ENCODE measurements around the gene MRPL2.

MRPL2 gene

GRCh38 chr6:43020847-43021246 lies 38.4 kb downstream of the MRPL2 start:
- TF ChIP-seq CTCF (IDR thresholded peaks at IDR 0.05; ENCODE audit: low read depth, low read length): no peak
- DNase-seq: no peak
- Histone ChIP-seq H3K4me3 (ENCODE audit: low read depth, low read length) (peak overlapping the region; percentile 99), H3K4me1 (peaks cover 3% of the 10 kb centered on the region; the same call in 1 of the 2 replicates), H3K36me3 (peaks cover 19% of the 10 kb centered on the region), H3K27me3 (no peaks in the 10 kb centered on the region), H3K9me3 (no peaks in the 10 kb centered on the region)

- Histone ChIP-seq H3K36me3 (peaks cover 16% of the 10 kb centered on the region), H3K9me3 (no peaks in the 10 kb centered on the region), H3K4me3 (ENCODE audit: low read depth, low read length) (no peak overlapping the region), H3K27me3 (no peaks in the 10 kb centered on the region), H3K4me1 (peaks cover 3% of the 10 kb centered on the region; the same call in 1 of the 2 replicates)
- no peak for DNase-seq
- TF ChIP-seq CTCF (IDR thresholded peaks at IDR 0.05; ENCODE audit: low read depth, low read length): no peak
These were observed 39.1 kb downstream of the MRPL2 start for GRCh38 chr6:43020052-43020705.

- no peak for DNase-seq
- Histone ChIP-seq H3K27me3 (no peaks in the 10 kb centered on the region), H3K4me3 (ENCODE audit: low read depth, low read length) (no peak overlapping the region), H3K36me3 (peaks cover 6% of the 10 kb centered on the region; the same call in 1 of the 2 replicates), H3K4me1 (peaks cover 3% of the 10 kb centered on the region; the same call in 1 of the 2 replicates), H3K9me3 (no peaks in the 10 kb centered on the region)
- TF ChIP-seq CTCF (IDR thresholded peaks at IDR 0.05; ENCODE audit: low read depth, low read length): no peak
These were observed 40.1 kb downstream of the MRPL2 start for GRCh38 chr6:43019152-43019551.

GRCh38 chr6:43016943-43017334 lies 42.3 kb downstream of the MRPL2 start:
- no peak for TF ChIP-seq CTCF (IDR thresholded peaks at IDR 0.05; ENCODE audit: low read depth, low read length)
- Histone ChIP-seq H3K4me3 (ENCODE audit: low read depth, low read length) (no peak overlapping the region), H3K9me3 (no peaks in the 10 kb centered on the region), H3K36me3 (peaks cover 6% of the 10 kb centered on the region; the same call in 1 of the 2 replicates), H3K27me3 (no peaks in the 10 kb centered on the region), H3K4me1 (peaks cover 3% of the 10 kb centered on the region; the same call in 1 of the 2 replicates)
- DNase-seq: no peak

- Histone ChIP-seq H3K4me1 (peaks cover 3% of the 10 kb centered on the region; the same call in 1 of the 2 replicates), H3K4me3 (ENCODE audit: low read depth, low read length) (no peak overlapping the region), H3K27me3 (no peaks in the 10 kb centered on the region), H3K9me3 (no peaks in the 10 kb centered on the region), H3K36me3 (peaks cover 10% of the 10 kb centered on the region)
- DNase-seq: no peak
- no peak for TF ChIP-seq CTCF (IDR thresholded peaks at IDR 0.05; ENCODE audit: low read depth, low read length)
These were observed 42.9 kb downstream of the MRPL2 start for GRCh38 chr6:43016176-43016942.

- H3K4me3 ChIP-seq (ENCODE audit: low read depth, low read length): peak overlapping the region; percentile 95
- H3K27me3 ChIP-seq: no peaks in the 10 kb centered on the region
- H3K9me3 ChIP-seq: no peaks in the 10 kb centered on the region
- DNase-seq: no peak
- peaks cover 27% of the 10 kb centered on the region for H3K36me3 ChIP-seq
- TF ChIP-seq CTCF (IDR thresholded peaks at IDR 0.05; ENCODE audit: low read depth, low read length): no peak
- H3K4me1 ChIP-seq: no peaks in the 10 kb centered on the region
These were observed 44.8 kb downstream of the MRPL2 start for GRCh38 chr6:43014434-43014909.
